Small intestine (tissue), 7 donors: ENCODE data around the gene ZMIZ1. TPM values are rescaled to one million over a fixed set of nuclear protein-coding genes. Genes with fewer than 3 reads are reported as not detected.

Source experiments
- DNase-seq, 2 donors: peaks; one replicate each; pipeline versions ENCODE4 v3.0.0 to v3.0.0-alpha.2; 2013
- FAIRE-seq: peaks from 2 replicates; lab custom pipeline; 2012; peaks lifted over from hg19 to GRCh38; lab: Jason Lieb, UNC
- H3K27ac ChIP-seq, 3 donors: one replicate each; pipeline ENCODE4 v1.5.1; 2013; ENCODE audit warnings: low read length in 2 of 3, mild to moderate bottlenecking in 2 of 3, control low read depth in 1 of 3, inconsistent platforms in 1 of 3, low read depth in 1 of 3, moderate library complexity in 1 of 3
- H3K27me3 ChIP-seq, 3 donors: one replicate each; pipeline ENCODE4 v1.6.1; 2013; ENCODE audit warnings: low read length in 3 of 3, inconsistent platforms in 1 of 3; ENCODE audit not compliant: control insufficient read depth in 3 of 3, insufficient read depth in 3 of 3
- H3K36me3 ChIP-seq, 3 donors: one replicate each; pipeline ENCODE4 v1.6.1; 2013; ENCODE audit warnings: low read length in 3 of 3, inconsistent platforms in 1 of 3, low read depth in 1 of 3, mild to moderate bottlenecking in 1 of 3, moderate library complexity in 1 of 3; ENCODE audit not compliant: control insufficient read depth in 3 of 3, insufficient read depth in 2 of 3
- H3K4me1 ChIP-seq, 3 donors: one replicate each; pipeline ENCODE4 v1.6.1; 2013; ENCODE audit warnings: low read length in 2 of 3, inconsistent platforms in 1 of 3, low read depth in 1 of 3, mild to moderate bottlenecking in 1 of 3, moderate library complexity in 1 of 3; ENCODE audit not compliant: control insufficient read depth in 3 of 3, insufficient read depth in 2 of 3
- H3K4me3 ChIP-seq, 3 donors: one replicate each; pipeline ENCODE4 v1.5.1; 2013; ENCODE audit warnings: low read length in 3 of 3, control low read depth in 1 of 3, inconsistent platforms in 1 of 3, low read depth in 1 of 3, mild to moderate bottlenecking in 1 of 3, moderate library complexity in 1 of 3
- H3K9me3 ChIP-seq, 2 donors: one replicate each; pipeline ENCODE4 v1.6.1; 2013; ENCODE audit warnings: low read depth in 1 of 2, low read length in 1 of 2; ENCODE audit not compliant: control insufficient read depth in 2 of 2, insufficient read depth in 1 of 2
- WGBS, 3 donors: extraction: QIAGEN DNeasy Blood & Tissue Kit; methylation state at CpG; one replicate each; pipeline ENCODE4 v1.1.7; 2013; 5-methylcytosine and 5-hydroxymethylcytosine counted together
- polyA plus RNA-seq, 4 donors: library from polyadenylated mRNA; stranded (reverse) in 3 of 4; unstranded in 1 of 4; fragments of 200-250 nt in 3 of 4; fragments of 120-200 nt in 1 of 4; gene quantifications; one replicate each; pipeline versions ENCODE4 v1.2.1 to v1.2.3, GENCODE V29; 2013
- donor health status: healthy with polysubstance abuse.
- donor health status: control.
- donor health status: control.
- donor health status: Bipolar disorder and iron deficiency.
- donor health status: healthy.

The ZMIZ1 gene
- polyA plus RNA-seq, 4 donors = 15.1 to 40.7 (median 19.9) TPM

- no peaks in the 10 kb centered on the region for H3K9me3 ChIP-seq
- no peaks in the 10 kb centered on the region for H3K4me1 ChIP-seq
- WGBS, 3 donors = 81 to 86% (median 81%) methylated on average over 23 to 24 of the region's 24 CpGs
- DNase-seq (peak in 1 of 2 donors; percentile 21), FAIRE-seq (no peak)
- H3K27ac ChIP-seq = no peak overlapping the region
- no peak overlapping the region for H3K4me3 ChIP-seq
- peaks cover 0 to 96% (median 16%) of the 10 kb centered on the region in 3 donors for H3K36me3 ChIP-seq
- no peaks in the 10 kb centered on the region for H3K27me3 ChIP-seq
These were observed 224.4 kb downstream of the ZMIZ1 start for GRCh38 chr10:79292891-79293746.

- no peaks in the 10 kb centered on the region for H3K4me1 ChIP-seq
- no peaks in the 10 kb centered on the region for H3K9me3 ChIP-seq
- WGBS, 3 donors = 82 to 95% (median 85%) methylated on average over 11 of the region's 11 CpGs
- no peaks in the 10 kb centered on the region for H3K27me3 ChIP-seq
- no peak for FAIRE-seq
- peaks cover 0 to 96% (median 20%) of the 10 kb centered on the region in 3 donors for H3K36me3 ChIP-seq
- H3K4me3 ChIP-seq = no peak overlapping the region
- no peak for DNase-seq
- H3K27ac ChIP-seq = peak overlapping the region in 1 of 3 donors; percentile 13
These were observed 225.2 kb downstream of the ZMIZ1 start for GRCh38 chr10:79293841-79294581.

GRCh38 chr10:79295563-79295962 is 226.8 kb downstream of the ZMIZ1 start:
- Histone ChIP-seq H3K4me3 (no peak overlapping the region), H3K27me3 (no peaks in the 10 kb centered on the region), H3K4me1 (no peaks in the 10 kb centered on the region), H3K36me3 (peaks cover 2 to 96% (median 26%) of the 10 kb centered on the region in 3 donors), H3K9me3 (no peaks in the 10 kb centered on the region), H3K27ac (no peak overlapping the region)
- no peak for DNase-seq
- no peak for FAIRE-seq
- WGBS, 3 donors = 70 to 89% (median 73%) methylated on average over 5 of the region's 5 CpGs

GRCh38 chr10:79296431-79296830 is 227.7 kb downstream of the ZMIZ1 start:
- Histone ChIP-seq H3K9me3 (no peaks in the 10 kb centered on the region), H3K27ac (no peak overlapping the region), H3K4me1 (no peaks in the 10 kb centered on the region), H3K27me3 (no peaks in the 10 kb centered on the region), H3K36me3 (peaks cover 5 to 96% (median 23%) of the 10 kb centered on the region in 3 donors), H3K4me3 (no peak overlapping the region)
- 90 to 91% (median 91%) methylated on average over 14 of the region's 14 CpGs for WGBS, 3 donors
- no peak for FAIRE-seq
- DNase-seq = no peak

GRCh38 chr10:79298403-79299244 is 229.9 kb downstream of the ZMIZ1 start:
- Histone ChIP-seq H3K9me3 (no peaks in the 10 kb centered on the region), H3K27me3 (no peaks in the 10 kb centered on the region), H3K4me3 (no peak overlapping the region), H3K36me3 (peaks cover 5 to 94% (median 22%) of the 10 kb centered on the region in 3 donors), H3K4me1 (no peaks in the 10 kb centered on the region), H3K27ac (peak overlapping the region in 1 of 3 donors; percentile 49)
- FAIRE-seq = no peak
- 82 to 87% (median 85%) methylated on average over 26 to 27 of the region's 27 CpGs for WGBS, 3 donors
- DNase-seq = peak; percentile 29 to 78

GRCh38 chr10:79299397-79300241 is 230.9 kb downstream of the ZMIZ1 start:
- Histone ChIP-seq H3K9me3 (no peaks in the 10 kb centered on the region), H3K4me3 (no peak overlapping the region), H3K4me1 (no peaks in the 10 kb centered on the region), H3K36me3 (peaks cover 5 to 94% (median 23%) of the 10 kb centered on the region in 3 donors), H3K27ac (peak overlapping the region in 1 of 3 donors; percentile 24), H3K27me3 (no peaks in the 10 kb centered on the region)
- DNase-seq = peak in 1 of 2 donors; percentile 32
- WGBS, 3 donors = 86 to 91% (median 86%) methylated on average over 13 of the region's 13 CpGs
- no peak for FAIRE-seq

- H3K36me3 ChIP-seq = peaks cover 5 to 95% (median 26%) of the 10 kb centered on the region in 3 donors
- H3K27me3 ChIP-seq = no peaks in the 10 kb centered on the region
- 92 to 96% (median 94%) methylated on average over 24 of the region's 24 CpGs for WGBS, 3 donors
- H3K4me3 ChIP-seq = no peak overlapping the region
- no peak for FAIRE-seq
- H3K4me1 ChIP-seq = no peaks in the 10 kb centered on the region
- no peak overlapping the region for H3K27ac ChIP-seq
- DNase-seq = no peak
- no peaks in the 10 kb centered on the region for H3K9me3 ChIP-seq
These were observed 231.9 kb downstream of the ZMIZ1 start for GRCh38 chr10:79300711-79301110.
